Tibial artery (tissue), 4 donors: ENCODE measurements around the gene GORAB.
A peak's percentile ranks its signal among the peaks of the same experiment; 100 is the strongest.

Experiments used
- DNase-seq, 2 donors: peaks; one replicate each; pipeline ENCODE4 v3.0.0-alpha.2; 2019
- H3K27ac ChIP-seq, 2 donors: fragments of 200-600 bp; sonication (generic) in 1 of 2; 1 replicate in 1 of 2; 2 replicates in 1 of 2; pipeline ENCODE4 v1.5.1; 2018 to 2019; ENCODE audit warnings: mild to moderate bottlenecking in 1 of 2
- H3K27me3 ChIP-seq, 2 donors: fragments of 200-600 bp; sonication (generic) in 1 of 2; one replicate each; pipeline versions ENCODE4 v1.5.1 to v1.6.0; 2016 to 2019
- H3K36me3 ChIP-seq, 3 donors: fragments of 200-600 bp; sonication (generic) in 2 of 3; one replicate each; pipeline ENCODE4 v1.5.1; 2016 to 2019; ENCODE audit warnings: mild to moderate bottlenecking in 2 of 3
- H3K4me1 ChIP-seq, 4 donors: fragments of 200-600 bp; sonication (generic) in 2 of 4; 1 replicate in 3 of 4; 2 replicates in 1 of 4; pipeline ENCODE4 v1.5.1; 2016 to 2019
- H3K4me3 ChIP-seq, 2 donors: fragments of 200-600 bp; sonication (generic) in 1 of 2; 1 replicate in 1 of 2; 2 replicates in 1 of 2; pipeline ENCODE4 v1.5.1; 2018 to 2019; ENCODE audit warnings: mild to moderate bottlenecking in 2 of 2
- H3K9me3 ChIP-seq, 3 donors: fragments of 200-600 bp; sonication (generic) in 1 of 3; one replicate each; pipeline ENCODE4 v1.5.1; 2016 to 2019
- CTCF ChIP-seq, 2 experiments: fragments of 200-600 bp in 1 of 2; fragments of 450-650 bp in 1 of 2; IDR thresholded peaks; one replicate each; pipeline ENCODE4 v1.5.1; 2017 to 2019; ENCODE audit warnings: antibody characterized with exemption in 2 of 2, mild to moderate bottlenecking in 1 of 2, moderate library complexity in 1 of 2
- intact Hi-C: fragments of 100-400 bp; cut with DNase I; formaldehyde crosslinking; loops from one replicate; pipeline ENCODE4 v1.15.0; 2023; ENCODE audit warnings: low total_unique reads

GORAB gene

GRCh38 chr1:170580636-170581440 lies 48.9 kb downstream of the GORAB start:
- Histone ChIP-seq H3K27me3 (no peaks in the 10 kb centered on the region), H3K27ac (peak overlapping the region in 1 of 2 donors; percentile 31), H3K4me1 (peaks cover 0 to 12% (median 5%) of the 10 kb centered on the region in 4 donors), H3K9me3 (no peaks in the 10 kb centered on the region), H3K36me3 (no peaks in the 10 kb centered on the region), H3K4me3 (no peak overlapping the region)
- peak in 1 of 2 donors; percentile 47 for DNase-seq
- intact Hi-C loops, result no loop called here
- TF ChIP-seq CTCF (IDR thresholded peaks at IDR 0.05), result no peak

GRCh38 chr1:170583186-170583585 lies 51.2 kb downstream of the GORAB start:
- no peak for TF ChIP-seq CTCF (IDR thresholded peaks at IDR 0.05)
- no peak overlapping the region for H3K27ac ChIP-seq

GRCh38 chr1:170586321-170587252 lies 54.6 kb downstream of the GORAB start:
- no peaks in the 10 kb centered on the region for H3K27me3 ChIP-seq
- H3K4me1 ChIP-seq, result peaks cover 0 to 26% (median 14%) of the 10 kb centered on the region in 4 donors
- H3K9me3 ChIP-seq, result no peaks in the 10 kb centered on the region
- H3K27ac ChIP-seq, result peak overlapping the region; percentile 84 to 86
- intact Hi-C loops, result no loop called here
- peak; percentile 73 for DNase-seq
- peak overlapping the region; percentile 45 to 48 for H3K4me3 ChIP-seq
- no peaks in the 10 kb centered on the region for H3K36me3 ChIP-seq
- TF ChIP-seq CTCF (IDR thresholded peaks at IDR 0.05), result no peak

More at GRCh38 chr1:170583186-170583585, 51.2 kb downstream of the GORAB start:
- DNase-seq, result no peak
- H3K4me1 ChIP-seq, result peaks cover 0 to 32% (median 18%) of the 10 kb centered on the region in 4 donors
- no peaks in the 10 kb centered on the region for H3K9me3 ChIP-seq
- no peak overlapping the region for H3K4me3 ChIP-seq
- H3K27me3 ChIP-seq, result no peaks in the 10 kb centered on the region
- intact Hi-C loops, result no loop called here
- H3K36me3 ChIP-seq, result no peaks in the 10 kb centered on the region

- intact Hi-C loops, result no loop called here
- Histone ChIP-seq H3K4me1 (peaks cover 0 to 26% (median 14%) of the 10 kb centered on the region in 4 donors), H3K27ac (peak overlapping the region; percentile 84 to 86), H3K36me3 (no peaks in the 10 kb centered on the region), H3K27me3 (no peaks in the 10 kb centered on the region), H3K9me3 (no peaks in the 10 kb centered on the region), H3K4me3 (peak overlapping the region; percentile 45 to 48)
- TF ChIP-seq CTCF (IDR thresholded peaks at IDR 0.05), result no peak
- no peak for DNase-seq
Measured at GRCh38 chr1:170587253-170587593, 55.3 kb downstream of the GORAB start.

GRCh38 chr1:170590921-170591705 lies 59.1 kb downstream of the GORAB start:
- H3K4me3 ChIP-seq, result no peak overlapping the region
- no peaks in the 10 kb centered on the region for H3K9me3 ChIP-seq
- H3K27ac ChIP-seq, result peak overlapping the region; percentile 1 to 17
- TF ChIP-seq CTCF (IDR thresholded peaks at IDR 0.05), result no peak
- no peaks in the 10 kb centered on the region for H3K36me3 ChIP-seq
- no peak for DNase-seq
- H3K27me3 ChIP-seq, result no peaks in the 10 kb centered on the region
- intact Hi-C loops, result loop anchor here (5.0 kb wide), 1 partner anchor 71 kb away; the partner anchor contains the start of gene PRRX1
- H3K4me1 ChIP-seq, result peaks cover 0 to 45% (median 18%) of the 10 kb centered on the region in 4 donors
